ENCODE measurements around the gene SLC35F4.

SLC35F4 gene

DNA sequence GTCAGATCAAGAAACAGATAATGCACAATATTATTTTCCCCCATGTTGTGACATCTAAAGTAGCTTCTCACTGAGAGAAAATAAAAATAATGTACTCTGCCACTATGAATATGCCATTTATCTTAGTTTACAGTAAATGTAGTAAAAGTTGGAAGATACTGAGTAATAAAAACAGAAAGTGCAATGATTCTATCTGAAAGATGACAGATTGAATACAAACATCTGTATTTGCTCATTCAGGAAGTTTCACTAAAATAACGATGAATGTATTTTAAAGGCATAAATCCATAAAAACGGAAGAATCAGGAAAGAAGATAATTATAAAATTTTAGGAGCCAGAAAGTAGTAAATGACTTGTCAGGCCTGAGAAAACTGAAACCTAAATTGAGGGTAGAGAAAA, 18.2 kb downstream of the SLC35F4 start:
- no peak for DNase-seq

DNA sequence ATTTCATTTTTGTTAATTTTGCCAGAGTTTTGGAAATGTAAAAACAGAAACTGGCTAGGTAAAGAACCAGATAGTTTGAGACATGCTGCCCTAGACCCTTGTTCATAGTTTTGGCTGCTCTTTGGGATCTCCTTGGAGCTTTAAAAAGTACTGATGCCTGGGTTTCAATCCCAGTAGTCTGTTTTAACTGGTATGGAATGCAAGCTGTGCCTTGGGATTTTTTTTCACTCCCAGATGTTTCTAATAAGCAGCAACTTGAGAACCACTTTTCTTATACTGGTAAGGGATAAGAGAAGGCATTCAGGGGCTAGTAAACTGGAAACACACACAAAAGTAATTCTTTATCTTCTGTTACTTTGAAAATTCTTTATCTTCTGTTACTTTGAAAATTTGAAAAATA, 18.8 kb downstream of the SLC35F4 start:
- no peak for DNase-seq

DNA sequence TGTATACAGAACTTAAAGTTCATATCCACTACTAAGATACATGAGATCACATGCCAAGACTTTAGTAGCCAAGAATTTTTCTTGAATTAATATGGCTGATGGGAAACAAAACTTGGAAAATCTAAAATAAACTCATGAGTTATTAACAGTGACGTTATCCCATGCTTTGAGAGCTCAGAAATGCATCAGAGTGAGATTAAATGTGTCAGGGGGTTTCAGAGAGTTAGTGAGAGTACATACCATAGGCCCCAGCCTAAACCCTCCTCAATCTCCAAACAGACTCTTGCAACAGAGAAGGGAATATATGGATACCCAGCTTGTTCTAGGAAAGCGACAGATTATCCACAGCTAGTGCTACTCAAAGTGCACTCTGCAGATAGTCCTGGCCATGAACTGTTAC, 19.3 kb downstream of the SLC35F4 start:
- DNase-seq: no peak

DNA sequence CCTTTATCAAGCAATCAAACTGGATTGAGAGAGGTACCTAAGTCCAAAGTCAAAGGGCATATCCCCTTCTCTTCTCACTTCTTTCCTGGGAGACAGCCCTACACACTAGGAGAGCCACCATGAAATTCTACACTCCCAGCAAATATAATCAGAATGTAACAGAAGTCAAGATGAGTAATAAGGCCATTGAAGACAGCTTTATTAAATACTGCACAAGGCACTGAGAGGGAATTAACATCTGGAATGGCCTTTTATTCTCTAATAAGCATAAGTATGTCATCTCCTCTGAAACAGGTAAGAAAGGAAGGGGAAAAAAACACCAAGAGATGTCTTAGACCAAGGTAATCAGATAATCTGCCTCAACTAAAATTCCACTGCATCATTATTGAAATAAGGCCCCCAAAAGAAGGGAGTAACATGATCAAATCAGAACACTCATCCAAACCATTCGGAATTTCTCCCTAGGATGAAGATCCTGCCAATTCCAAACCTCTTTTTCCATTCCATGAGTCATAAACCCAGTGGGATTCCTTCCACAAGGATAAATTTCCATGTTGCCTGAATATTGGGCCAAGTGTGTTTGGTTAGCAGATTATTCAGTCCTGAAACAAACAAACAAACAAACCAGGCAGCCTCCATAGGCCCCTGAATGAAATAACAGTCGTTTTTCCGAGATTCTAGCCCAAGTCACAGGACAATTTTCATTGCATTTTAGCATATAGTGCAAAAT, 19.9 kb downstream of the SLC35F4 start:
- no peak for DNase-seq

DNA sequence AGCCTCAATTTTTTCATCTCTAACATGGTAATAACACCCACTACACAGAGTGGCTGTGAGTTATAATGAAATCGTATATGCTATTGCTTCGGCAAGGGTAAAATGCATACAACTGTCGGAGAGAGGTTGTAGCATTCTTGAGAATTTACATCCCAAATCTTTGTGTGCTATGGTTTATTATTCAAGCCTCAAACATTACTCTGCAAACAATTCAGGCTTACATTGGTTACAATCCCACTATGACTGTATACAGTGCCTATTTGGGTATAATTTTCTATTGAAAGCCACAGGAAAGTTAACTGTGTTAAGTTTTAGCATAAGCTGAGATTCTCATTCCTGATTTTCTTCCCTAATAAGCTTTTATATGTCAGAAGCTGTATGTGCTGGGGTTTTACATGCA, 20.6 kb downstream of the SLC35F4 start:
- no peak for DNase-seq

DNA sequence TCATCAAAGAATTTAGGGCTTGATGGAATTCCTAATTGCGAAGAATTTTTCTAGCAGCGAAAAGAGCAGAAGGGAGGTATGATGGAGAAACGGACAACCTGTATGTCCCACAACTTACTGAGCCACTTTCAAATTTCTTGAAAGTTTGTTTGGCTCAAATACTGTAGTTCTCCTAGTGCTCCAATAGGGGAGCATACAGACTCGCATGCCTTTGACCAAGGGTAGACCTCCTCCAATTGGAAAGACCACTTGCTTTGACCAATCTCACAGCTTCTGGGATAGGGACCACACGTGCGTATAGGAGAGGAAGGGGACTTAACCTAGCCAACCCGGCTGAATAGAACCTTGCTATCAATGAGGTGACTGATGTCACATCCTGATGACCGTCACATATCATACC, 28.6 kb downstream of the SLC35F4 start:
- no peak for DNase-seq

DNA sequence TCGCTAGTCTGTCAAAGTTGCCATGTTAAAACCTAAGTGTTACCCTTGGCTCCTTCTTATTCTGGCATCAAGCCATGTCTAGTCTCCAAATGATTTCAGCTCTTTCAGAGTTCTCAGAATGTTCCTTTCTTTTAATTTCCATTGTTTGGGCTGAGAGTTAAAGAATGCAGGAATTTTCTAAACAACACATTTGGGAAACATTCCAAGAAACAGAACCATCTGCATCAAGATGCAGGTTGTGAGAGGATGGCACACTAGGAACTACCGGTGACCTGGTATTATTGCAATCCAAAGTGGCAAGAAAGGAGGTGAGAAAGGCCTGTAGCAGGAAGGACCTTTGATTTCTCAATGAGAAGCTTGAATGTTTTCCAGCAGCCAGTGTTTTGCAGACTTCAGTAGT, 30.1 kb downstream of the SLC35F4 start:
- no peak for DNase-seq

DNA sequence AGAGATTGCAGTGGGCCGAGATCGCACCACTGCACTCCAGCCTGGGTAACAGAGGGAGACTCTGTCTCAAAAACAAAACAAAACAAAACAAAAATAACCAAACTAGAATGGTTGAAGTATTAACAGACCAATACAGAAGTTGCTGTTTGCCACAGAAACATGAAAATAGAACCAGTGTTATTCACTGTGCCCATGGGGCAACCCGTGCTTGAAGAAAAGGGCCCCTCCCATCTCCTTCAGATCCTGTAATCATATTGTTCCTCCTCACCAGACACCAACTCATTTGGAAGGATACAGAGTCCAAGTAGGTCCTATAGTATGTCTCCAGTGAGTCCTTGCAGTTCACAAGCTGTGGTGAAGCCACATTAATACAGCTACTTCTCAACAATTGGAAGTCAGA, 30.9 kb downstream of the SLC35F4 start:
- no peak for DNase-seq

DNA sequence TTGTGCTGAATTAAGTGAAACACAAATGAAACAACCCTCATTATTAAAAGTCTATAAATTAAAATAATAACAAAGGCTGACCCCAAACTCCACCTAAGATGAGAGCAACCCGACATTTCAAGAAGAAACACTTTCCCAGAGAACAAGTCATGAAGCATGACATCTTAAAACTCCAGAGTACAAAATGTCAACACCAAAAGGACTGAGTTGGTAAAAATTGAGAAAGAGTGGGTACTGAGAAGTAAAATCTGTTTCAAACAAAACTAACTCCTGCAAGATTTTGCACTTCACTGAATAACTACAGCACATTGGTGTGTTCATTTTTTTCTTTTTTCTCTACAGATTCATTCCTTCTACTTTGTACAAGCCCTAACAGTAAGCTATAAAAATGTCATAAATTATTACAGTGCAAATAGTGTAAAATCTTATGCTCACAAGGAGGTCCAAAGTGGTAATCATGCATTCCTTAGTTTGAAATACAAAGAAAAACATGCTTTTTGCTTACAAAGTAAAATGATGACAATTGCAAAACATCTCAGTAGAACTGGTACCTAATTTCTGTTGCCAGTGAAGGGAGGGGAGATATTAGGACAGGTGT, 31.8 kb downstream of the SLC35F4 start:
- DNase-seq: no peak

DNA sequence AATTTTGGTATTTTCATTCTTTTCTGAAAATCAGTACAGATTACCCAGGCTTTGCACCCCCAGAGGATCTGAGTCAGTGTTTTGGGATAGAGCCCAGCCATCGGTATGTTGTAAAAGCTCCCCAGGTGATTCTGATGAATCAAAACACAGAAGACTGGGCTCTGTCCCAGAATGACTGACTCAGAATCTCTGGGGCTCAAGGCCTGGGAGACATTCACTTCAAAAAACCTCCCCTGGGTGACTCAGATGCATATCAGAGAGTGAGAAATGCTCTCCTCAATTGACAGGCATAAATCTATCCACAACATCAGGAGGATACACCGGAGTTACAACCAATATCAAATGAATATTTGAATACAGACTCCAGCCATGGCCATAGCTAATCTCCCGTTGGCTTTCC, 32.6 kb downstream of the SLC35F4 start:
- DNase-seq: no peak

DNA sequence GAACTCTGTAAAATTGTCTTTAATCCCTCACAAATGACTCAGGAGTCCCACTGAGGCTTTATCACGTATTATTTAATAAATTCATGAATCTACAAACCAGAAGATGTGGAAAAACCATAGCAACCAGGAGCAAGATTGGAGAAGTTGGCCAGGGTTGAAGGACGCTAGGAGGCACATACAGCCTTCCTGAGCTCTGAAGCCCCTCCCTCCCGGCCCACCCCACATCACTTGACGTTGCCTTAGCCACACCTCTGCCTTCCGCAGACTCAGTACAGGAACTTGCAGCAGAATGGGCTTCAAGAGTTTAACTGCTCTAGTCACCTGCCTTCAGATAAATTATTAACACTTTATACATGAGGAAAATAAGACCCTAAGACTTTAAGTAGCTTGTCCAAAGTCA, 33.9 kb downstream of the SLC35F4 start:
- no peak for DNase-seq

DNA sequence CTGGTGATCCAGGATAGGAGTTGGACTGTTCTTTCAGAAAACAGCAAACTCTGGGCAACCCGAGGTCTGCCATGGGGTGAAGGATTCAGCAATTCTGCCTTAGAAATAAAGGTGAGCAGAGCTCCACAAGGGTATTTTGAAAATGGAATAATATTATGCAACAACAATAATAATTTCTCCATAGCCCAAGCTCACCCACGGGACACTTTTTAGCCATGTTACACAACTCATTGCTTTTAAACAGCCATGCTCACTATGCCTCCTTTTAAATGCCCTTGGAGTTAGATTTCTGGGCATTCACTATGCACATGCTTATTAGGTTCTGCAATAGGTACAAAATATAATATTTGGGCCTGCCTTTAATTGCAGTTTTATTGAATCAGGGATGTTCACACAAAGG, 37.2 kb downstream of the SLC35F4 start:
- no peak for DNase-seq

DNA sequence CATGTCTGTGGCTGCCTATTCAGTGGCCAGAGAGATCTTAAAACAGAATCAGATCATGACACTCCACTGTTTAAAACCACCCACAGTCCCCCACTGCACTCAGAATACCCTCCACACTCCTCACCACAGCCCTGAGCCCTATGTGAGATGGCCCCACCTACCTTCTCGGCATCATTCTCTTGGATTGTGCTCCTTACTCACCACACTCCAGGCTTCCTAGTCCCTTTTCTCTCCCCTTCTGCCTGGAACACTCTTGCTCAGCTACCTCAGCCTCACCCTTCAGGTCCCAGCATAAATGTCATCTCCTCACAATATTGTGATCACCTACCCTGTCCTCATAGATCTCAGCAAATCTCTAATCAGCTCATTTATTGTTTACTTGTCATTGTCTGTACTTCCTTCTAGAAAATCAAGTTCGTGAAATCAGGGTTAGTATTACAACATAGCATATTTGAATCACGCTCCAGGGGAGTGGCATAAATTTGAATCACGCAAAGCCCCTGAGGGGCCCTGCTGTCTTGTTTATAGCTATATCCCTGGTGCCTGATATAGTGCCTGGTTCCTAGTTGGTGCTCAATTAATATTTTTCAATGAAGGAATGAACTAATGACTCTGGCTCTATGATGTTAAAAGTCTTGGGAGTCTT, 42.8 kb downstream of the SLC35F4 start:
- DNase-seq: no peak

DNA sequence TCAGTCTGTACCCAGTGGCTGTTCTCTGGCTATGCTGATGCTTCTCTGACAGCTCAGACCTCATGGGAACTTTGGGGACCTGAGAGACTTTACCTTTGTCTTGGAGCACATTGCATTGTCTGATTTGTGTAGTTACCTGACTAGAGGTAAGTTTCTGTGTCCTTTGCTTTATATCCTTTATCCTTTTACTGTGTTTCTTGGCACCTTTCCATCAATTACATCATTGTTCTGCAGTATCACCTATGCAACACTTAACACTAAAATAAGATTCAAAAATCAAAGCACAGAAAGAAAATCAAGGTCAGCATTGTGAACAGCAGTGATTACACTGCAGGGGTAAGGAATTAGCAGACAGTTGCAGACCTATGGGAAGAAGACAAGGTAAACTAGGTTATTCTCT, 43.8 kb downstream of the SLC35F4 start:
- no peak for DNase-seq

DNA sequence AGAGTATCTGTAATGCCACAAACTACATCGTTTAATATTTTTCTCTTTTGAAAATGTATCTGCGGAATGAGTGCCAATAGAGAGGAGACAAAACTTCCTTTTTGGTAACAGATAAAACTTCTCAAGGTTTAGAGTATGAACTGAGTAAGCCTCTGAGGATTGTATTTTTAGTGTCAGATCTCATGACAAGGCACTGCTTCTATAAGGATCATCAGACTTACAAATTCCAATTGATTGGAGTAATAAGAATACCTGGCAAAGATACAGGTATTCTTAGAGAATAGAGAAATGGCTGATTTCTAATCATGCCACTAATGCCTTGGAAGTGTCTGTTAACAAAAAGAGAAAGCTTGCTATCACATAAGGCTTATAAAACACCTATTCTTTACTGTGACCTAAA, 45.3 kb downstream of the SLC35F4 start:
- DNase-seq: no peak

DNA sequence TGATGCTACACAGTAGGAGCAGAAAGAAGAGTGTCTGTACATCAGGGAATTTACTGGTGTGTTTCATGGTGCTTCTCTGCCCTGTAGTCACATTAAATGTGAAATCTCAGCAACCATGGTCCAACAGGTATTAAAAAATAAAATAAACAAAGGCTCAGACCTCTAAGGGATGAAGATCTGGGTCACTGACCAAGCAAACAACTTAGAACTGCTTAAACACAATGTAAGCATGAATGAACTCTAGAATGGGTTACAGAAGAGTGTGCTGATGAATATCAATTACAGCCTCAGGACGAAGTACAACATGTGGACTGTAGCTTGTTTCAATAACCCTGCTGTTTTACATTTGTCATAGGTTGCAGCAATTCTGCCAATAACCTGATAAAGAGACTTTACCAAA, 47.4 kb downstream of the SLC35F4 start:
- no peak for DNase-seq

DNA sequence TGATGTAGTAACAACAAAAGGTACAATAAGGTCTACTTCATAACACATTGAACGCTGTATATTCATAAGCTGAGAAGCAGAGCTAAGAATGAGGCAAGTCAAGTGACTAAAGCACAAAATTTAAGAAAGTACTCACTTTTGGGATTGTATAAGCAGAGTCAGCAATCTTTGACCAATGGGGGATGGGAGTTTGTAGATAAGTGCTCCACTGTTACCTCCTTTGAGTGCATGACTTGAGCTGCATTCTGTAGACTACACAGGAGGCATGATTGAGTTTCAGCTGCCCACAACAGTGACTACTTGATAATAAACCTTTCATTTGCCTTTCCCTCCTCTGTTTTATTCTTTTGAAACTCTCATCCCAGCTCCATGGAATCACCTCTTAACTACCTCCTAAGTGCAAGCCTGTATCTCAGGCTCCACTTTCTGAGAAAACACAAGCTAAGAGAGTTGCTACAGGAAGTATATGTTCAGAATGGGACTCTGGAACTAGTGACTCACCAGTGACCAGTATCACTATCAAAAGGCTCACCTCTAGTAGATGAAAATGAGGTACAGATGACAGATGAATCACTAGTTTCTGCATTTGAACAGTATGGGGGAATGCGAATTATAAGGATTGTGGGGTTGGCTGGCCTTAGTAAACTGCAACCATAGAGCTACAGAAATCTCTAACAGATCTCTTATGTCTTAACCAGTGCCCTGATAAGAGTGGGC, 49.2 kb downstream of the SLC35F4 start:
- DNase-seq: no peak

DNA sequence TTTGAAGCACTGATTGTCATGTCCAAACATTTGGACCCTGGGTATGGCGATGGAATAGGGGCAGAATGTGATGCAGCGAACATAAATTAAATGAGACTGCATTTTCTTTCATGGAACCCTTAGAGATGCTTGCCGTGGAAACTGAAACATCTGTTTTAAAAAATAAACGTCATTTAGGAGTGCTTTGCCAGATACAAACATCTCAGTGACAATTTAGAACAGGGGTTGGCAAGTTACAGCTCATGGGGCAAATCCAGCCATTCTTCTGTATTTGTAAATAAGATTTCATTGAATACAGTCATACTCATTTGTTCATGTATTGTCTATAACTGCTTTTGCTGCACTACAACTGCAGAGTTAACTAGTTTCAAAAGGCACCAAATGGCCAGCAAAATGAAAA, 51.2 kb downstream of the SLC35F4 start:
- no peak for DNase-seq

DNA sequence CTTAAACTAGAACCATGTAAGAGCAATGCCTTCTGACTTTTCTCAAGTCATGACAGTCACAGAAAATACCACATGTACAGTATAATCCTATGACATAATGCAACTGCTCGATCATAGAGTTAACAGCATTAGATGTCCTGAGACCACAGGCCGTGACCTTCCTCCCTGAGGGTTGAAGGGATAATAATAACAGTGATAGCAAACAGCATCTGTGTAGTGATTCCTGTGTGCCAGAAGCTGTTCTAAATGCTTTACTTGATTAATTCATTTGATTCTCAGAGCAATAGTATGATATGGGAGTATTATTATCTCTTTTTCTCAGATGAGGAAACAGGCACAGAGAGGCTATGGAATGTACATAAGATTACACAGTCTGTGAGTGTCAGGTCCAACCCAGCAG, 53.2 kb downstream of the SLC35F4 start:
- no peak for DNase-seq

DNA sequence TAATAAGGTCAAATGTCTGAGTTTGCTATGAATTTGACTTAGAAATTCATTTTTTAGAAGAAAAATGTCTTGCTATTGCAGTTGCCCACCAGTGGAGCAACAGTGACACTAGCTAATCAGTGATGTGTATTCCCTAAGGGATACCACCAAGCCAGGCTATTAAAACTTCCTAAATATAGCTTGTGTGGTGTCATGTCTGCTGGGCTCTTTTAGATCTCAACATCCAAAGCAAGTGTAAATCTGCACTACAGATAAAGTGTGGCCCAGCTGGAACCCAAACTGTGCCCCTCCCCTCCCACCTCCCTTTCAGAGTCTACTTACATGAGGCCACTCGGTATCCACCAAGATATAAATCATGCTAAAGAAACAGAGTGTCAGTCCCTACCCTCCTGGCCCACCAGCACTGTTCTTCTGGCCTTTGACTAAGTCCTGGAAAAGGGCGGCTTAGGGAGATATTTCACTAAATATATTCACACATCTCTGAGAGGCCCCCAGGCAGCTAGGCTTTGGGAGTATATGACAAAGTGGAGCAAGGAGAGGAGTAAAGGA, 53.8 kb downstream of the SLC35F4 start:
- DNase-seq: no peak

DNA sequence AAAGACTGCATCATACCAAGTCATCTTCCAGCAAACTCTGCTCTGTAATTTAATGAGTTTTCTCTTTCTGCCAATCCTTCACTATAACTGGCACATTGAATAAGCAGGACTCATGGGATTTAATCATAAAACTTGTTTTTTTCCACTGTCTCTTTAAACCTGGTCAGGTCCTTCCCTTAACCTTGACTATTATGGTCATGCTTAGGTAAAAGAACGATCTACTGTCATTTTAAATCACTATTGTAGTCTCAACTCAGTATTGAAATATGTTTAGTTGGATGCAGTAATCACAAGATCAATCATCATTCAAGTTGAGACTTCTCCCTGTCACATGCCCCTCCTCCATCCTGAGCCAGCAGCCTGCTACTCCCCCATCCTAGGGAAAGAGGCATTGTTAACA, 56.1 kb downstream of the SLC35F4 start:
- DNase-seq: no peak

DNA sequence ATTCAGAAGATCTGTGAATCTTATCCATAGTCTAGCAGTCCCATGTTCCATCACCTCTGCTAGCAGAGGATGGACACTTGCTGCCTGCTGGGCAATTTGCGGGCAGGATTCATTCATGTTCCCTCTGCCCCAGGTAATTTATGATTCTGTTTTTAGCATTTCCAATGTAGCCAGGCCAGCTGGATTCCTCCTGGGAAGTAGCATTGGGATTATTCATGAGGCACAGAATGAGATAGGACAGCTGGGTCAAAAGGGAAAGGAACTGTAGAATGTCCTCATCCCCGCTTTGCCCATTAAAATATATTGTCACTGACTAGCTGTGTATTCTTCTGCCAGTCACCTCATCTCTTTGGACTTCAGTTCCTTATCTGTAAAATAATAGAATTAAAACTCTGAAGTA, 68.7 kb downstream of the SLC35F4 start:
- DNase-seq: no peak

DNA sequence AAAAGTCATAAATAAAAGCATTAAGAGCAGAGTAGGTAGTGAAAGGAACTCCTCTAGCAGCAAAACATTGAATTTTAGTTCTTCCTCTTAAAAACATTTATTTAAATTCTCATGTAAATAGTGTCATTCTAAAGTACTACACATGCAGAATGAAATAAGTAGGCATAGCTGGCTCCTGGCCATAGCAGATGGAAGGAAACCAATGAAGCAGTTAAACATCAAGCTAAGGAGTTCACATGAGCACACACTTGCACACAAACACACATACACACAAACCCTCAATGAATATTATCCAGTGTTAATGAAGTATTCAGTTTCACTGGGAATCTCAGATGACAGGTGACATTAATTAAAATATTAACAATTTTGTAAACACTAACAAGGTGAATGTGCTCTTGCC, 69.3 kb downstream of the SLC35F4 start:
- DNase-seq: no peak

DNA sequence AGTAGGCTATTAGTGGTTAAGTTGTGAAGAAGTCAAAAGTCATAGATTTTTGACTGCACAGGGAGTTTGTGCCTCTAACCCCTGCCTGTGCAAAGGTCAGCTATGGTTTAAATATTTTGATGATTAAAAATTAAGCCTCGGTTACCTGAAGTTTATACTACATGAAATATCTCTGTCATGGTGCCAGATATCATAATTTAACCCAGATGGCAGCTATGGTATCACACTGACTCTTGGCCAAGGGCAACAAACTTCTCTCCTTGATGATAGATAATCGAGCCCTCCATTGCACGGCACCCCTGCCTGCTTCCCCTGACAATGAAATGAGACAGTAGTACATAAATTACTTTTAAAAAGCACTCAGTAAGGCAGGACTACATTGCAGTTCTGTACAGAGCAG, 80.8 kb downstream of the SLC35F4 start:
- DNase-seq: no peak
